ENCODE measurements around the gene TET1.
A peak's percentile ranks its signal among the peaks of the same experiment; 100 is the strongest.
"Not testable (repeated sequence)": the region's sequence is repeated elsewhere in the genome, so short reads cannot be mapped to it uniquely, and the experiment has no call there.

TET1 gene

DNA sequence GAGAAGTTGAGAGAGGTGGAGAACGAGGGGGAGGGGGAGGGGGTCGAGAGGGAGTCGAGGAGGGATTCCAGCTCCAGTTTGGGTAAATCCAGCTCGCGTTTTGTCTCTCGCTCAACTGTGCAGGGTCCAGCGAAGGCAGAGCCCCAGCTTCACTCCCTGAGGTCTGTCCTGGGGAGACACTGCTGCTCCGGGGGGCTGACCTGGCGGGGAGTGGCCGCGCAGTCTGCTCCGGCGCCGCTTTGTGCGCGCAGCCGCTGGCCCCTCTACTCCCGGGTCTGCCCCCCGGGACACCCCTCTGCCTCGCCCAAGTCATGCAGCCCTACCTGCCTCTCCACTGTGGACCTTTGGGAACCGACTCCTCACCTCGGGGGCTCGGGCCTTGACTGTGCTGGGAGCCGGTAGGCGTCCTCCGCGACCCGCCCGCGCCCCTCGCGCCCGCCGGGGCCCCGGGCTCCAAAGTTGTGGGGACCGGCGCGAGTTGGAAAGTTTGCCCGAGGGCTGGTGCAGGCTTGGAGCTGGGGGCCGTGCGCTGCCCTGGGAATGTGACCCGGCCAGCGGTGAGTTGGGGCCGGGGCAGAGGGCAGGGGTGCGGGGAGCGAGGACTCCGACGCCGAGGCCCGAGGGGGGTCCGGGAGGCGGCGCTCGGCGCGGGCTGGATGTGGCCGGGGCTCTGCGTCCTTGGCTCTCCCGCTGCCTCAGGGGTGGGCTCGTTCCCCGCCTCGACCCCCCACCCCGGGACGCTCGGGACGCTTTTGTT lies at the start of gene TET1:
TSS of gene TET1 (plus strand) at position 152 of the 757 bp plus-strand sequence. CDS start 12,002 bp downstream, outside the sequence.
- peak in 1 of 3 experiments; percentile 23 for DNase-seq (ENCODE audit: low read depth in 3 of 3)

DNA sequence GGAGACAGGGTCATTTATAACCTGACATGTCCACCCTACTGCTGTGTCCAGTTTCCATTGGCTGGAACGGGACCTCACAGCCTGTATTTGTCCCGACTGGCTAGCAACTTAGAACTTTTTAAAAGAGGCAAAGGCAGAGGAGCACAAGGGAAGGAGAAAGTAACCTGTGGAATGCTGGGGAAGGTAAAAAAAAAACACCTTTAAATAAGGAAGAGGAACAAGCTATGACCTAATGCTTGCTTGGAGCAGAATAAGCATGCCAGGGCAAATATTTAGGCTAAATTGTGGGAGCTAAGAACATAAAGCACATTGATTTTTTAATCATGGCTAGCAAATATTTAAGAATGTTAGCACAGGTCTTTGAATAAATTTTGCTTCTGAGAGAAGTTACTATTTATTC lies 43.9 kb upstream of the TET1 start:
- DNase-seq (ENCODE audit: low read depth in 3 of 3), result not testable (repeated sequence)

- no peak for DNase-seq (ENCODE audit: low read depth in 3 of 3)
Measured at GRCh38 chr10:68516766-68517165, 43.4 kb upstream of the TET1 start.

- no peak for DNase-seq (ENCODE audit: low read depth in 3 of 3)
Measured at GRCh38 chr10:68517188-68517587, 42.9 kb upstream of the TET1 start.

GRCh38 chr10:68518609-68519008 lies 41.5 kb upstream of the TET1 start:
- DNase-seq (ENCODE audit: low read depth in 3 of 3), result not testable (repeated sequence)

GRCh38 chr10:68525490-68526038 lies 34.6 kb upstream of the TET1 start:
- DNase-seq (ENCODE audit: low read depth in 3 of 3), result not testable (repeated sequence)

GRCh38 chr10:68526634-68527307 lies 33.4 kb upstream of the TET1 start:
- no peak for DNase-seq (ENCODE audit: low read depth in 3 of 3)

GRCh38 chr10:68536973-68537372 lies 23.2 kb upstream of the TET1 start:
- DNase-seq (ENCODE audit: low read depth in 3 of 3), result no peak

DNA sequence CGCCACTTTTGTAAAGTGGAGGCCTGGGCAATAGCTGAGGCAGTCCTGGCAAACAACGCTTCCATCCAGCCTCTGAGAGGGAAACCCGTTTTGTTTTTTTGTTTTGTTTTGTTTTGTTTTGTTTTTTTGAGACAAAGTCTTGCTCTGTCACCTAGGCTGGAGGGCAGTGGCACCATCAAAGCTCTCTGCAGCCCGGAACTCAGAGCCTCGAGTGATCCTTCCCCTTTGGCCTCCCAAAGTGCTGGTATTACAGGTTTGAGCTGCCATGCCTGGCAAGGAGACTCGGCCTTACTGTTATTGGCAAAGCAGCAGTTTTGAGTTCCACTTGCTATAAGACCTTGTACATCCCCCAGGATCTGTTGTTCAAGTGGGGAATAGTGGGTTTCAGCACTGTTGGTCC lies 22.3 kb upstream of the TET1 start:
- DNase-seq (ENCODE audit: low read depth in 3 of 3), result no peak

DNA sequence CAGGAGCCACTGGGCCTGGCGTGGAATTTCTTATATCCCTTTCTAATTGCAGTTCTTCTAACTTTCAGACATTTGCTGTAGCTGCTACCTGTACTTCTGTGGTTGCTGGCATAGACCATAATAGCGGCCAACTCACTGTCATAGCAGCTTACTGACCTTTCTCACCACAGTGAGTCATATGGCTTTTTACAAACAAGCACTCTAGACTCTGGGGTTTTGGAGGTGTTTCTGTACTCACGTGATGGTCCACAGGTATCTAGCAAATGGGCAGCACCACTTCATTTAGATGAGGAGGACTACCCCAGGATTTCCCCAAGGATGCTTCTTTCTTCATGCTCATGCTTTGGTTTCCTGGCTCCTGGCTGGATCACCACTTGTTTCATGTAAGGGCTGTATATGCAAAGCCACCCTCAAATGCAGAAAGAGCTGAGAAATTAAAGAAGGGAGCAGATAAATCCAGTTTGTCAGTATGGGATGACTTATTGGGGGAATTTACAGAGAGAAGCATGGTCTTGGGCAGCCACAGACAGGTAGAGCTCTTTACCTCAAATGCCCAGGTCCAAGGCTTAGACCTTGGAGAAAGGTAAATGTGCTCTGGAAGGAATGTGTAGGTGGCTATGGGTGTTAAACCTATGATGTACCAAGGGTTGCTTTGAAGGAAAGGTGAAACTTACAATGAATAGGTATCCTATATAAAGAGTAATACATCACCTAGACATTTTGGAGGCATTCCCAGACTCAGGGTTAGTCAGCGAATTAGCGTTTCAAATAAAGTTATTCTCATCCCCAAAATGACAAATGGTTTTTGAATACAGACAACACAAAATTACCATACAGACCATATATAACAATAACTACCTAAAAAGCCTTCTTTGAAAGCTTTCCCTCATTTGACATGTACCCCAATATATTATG lies 16.9 kb upstream of the TET1 start:
- DNase-seq (ENCODE audit: low read depth in 3 of 3), result no peak

- no peak for DNase-seq (ENCODE audit: low read depth in 3 of 3)
Measured at GRCh38 chr10:68550747-68551411, 9.3 kb upstream of the TET1 start.

GRCh38 chr10:68553138-68553537 lies 7.0 kb upstream of the TET1 start:
- DNase-seq (ENCODE audit: low read depth in 3 of 3), result no peak

- no peak for DNase-seq (ENCODE audit: low read depth in 3 of 3)
Measured at GRCh38 chr10:68553599-68553998, 6.5 kb upstream of the TET1 start.

- DNase-seq (ENCODE audit: low read depth in 3 of 3), result no peak
Measured at GRCh38 chr10:68558478-68558877, 1.7 kb upstream of the TET1 start.

DNA sequence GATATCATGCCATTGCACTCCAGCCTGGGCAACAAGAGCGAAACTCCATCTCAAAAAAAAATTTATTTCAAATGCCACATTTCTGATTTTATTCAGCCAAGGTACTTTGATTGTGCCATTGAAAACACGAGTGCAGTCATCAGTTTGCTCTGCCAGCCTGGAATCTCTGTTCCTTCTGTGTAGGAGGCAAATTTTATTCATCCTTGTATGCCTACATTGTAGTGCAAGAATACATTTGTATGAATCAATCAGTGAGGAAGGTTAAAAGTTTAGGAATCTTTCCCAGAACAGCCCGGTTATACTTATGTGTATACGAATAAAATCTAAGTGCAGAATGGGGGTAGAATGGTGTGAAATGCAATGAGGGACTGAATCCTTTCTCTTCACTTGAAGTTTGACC lies 886 bp upstream of the TET1 start:
- DNase-seq (ENCODE audit: low read depth in 3 of 3), result no peak

DNA sequence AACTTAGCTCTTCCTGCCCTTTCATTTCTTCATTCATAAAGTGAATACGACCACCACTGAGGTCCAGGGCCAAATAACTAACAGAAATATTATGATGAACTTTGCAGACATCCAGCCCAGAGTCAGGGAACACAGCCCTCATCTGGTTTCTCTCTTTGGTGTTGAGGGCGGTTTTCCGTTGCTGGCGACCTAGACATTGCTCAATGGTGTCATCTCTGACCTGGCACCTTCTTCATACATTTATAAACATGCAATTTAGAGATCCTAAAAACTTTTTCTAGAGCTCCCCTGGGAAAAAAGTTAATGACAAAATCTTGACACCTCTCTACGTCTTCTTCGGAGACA lies 324 bp upstream of the TET1 start:
- no peak for DNase-seq (ENCODE audit: low read depth in 3 of 3)

DNA sequence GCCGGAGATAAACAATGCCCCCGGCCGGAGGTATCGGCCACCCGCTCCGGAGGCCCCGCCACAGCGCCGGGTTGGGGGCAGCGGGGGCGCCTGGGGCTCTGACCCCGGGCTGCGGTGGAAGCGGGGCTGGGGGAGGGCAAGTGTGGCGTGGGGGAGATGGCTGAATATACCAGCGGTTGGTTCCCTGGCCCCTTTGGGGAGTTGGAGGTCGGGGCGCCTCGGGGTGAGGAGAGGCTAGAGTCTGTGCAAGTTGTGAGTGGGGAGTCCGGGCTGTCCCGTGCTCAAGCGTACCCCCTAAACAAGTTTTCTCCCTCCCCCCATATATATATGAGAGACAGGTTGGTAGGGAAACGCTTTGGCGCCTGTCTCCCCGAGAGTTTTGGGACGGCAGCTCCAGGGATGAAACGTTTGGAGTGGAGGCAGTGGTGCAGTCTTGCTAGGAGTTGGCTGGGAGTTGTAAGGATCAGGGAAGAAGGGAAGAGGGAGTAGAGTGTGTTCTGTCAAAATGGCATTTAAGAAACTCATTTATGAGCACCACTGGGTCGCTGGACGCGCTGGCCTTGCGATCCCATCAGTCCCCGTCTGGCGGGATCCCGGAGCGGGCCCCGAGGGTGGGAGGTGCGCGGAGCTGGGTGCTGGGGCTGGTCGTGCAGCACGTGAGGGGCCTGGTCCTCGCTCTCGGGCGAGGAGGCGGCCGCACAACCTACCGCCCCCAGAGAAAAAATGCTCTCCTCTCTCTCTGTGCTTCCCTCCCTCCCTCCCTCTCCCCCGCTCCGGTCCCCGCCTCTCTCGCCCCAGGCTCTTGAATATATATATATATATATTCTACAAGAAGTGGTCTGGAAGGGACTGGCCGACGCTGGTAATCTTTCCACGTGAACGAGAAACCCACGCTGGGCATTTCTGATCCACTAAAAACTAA lies 1.1 kb downstream of the TET1 start:
- peak in 1 of 3 experiments; percentile 9 for DNase-seq (ENCODE audit: low read depth in 3 of 3)

- DNase-seq (ENCODE audit: low read depth in 3 of 3), result no peak
Measured at GRCh38 chr10:68561865-68562649, 1.9 kb downstream of the TET1 start.
